ENCODE results near the gene MGAT5B.
A peak's percentile ranks its signal among the peaks of the same experiment; 100 is the strongest.

- no peak for TF ChIP-seq YY1 (IDR thresholded peaks at IDR 0.05; ENCODE audit: extremely low read depth, insufficient replicate concordance, low read depth, low read length)
- no peak for TF ChIP-seq CTCF (IDR thresholded peaks at IDR 0.05 in 2 of 3, conservative IDR thresholded peaks at IDR 0.05 in 1 of 3; ENCODE audit: borderline replicate concordance in 1 of 3, insufficient read depth in 1 of 3, low read depth in 2 of 3, low read length in 2 of 3)
- TF ChIP-seq ZFX (IDR thresholded peaks at IDR 0.05), result 0 out of 2 replicates have a peak, but pooled peaks have one; percentile 21
- TF ChIP-seq SIN3A (IDR thresholded peaks at IDR 0.05; ENCODE audit: low read depth), result no peak
- no peak for TF ChIP-seq POLR2A (IDR thresholded peaks at IDR 0.05; ENCODE audit: borderline replicate concordance, extremely low read depth, insufficient read depth, insufficient read length)
- no peak for TF ChIP-seq EZH2phosphoT487 (IDR thresholded peaks at IDR 0.05; ENCODE audit: borderline replicate concordance)
- no peak for TF ChIP-seq RAD21 (IDR thresholded peaks at IDR 0.05; ENCODE audit: low read depth)
- TF ChIP-seq POLR2AphosphoS5 (IDR thresholded peaks at IDR 0.05; ENCODE audit: low read depth, low read length), result no peak
- TF ChIP-seq EZH2 (IDR thresholded peaks at IDR 0.05), result no peak
- TF ChIP-seq SP1 (IDR thresholded peaks at IDR 0.05; ENCODE audit: low read depth), result no peak
- no peak for TF ChIP-seq MAX (IDR thresholded peaks at IDR 0.05)
Observed at GRCh38 chr17:76937238-76937637, 69.0 kb downstream of the MGAT5B start.
